CD4-positive, alpha-beta T cell (primary cell): ENCODE data around the gene MAP4. TPM values are rescaled to one million over a fixed set of nuclear protein-coding genes. Genes with fewer than 3 reads are reported as not detected.
"Not testable (repeated sequence)": the region's sequence is repeated elsewhere in the genome, so short reads cannot be mapped to it uniquely, and the experiment has no call there.

Source experiments
- ATAC-seq: fragments of 200-7000 bp; cut with Tn5 transposase; one replicate; pipeline ENCODE4 v1.10.0; 2022; ENCODE audit warnings: mild to moderate bottlenecking; ENCODE audit not compliant: poor library complexity
- CTCF ChIA-PET: fragments of 350-600 bp; sonication (Branson Sonifier 250); formaldehyde crosslinking; loops from one replicate; lab custom pipeline; 2021; ENCODE audit warnings: antibody characterized with exemption, inconsistent platforms; lab: Charles Lee
- POLR2A ChIA-PET: fragments of 350-600 bp; sonication (Branson Sonifier 250); formaldehyde crosslinking; loops from one replicate; lab custom pipeline; 2021; ENCODE audit warnings: antibody characterized with exemption, inconsistent platforms; lab: Charles Lee
- DNase-seq, 14 experiments: peaks; one replicate each; pipeline ENCODE4 v3.0.0-alpha.2; 2013 to 2020; ENCODE audit warnings: mixed read lengths in 2 of 14
- H3K27ac ChIP-seq, 2 donors: one replicate each; pipeline versions ENCODE4 v1.5.1 to v1.7.0; 2013; ENCODE audit warnings: low read length in 2 of 2, low read depth in 1 of 2, mild to moderate bottlenecking in 1 of 2
- H3K27me3 ChIP-seq, 2 experiments: 1 replicate in 1 of 2; 2 replicates in 1 of 2; pipeline versions ENCODE4 v1.6.1 to v1.7.0; 2013; ENCODE audit warnings: low read length in 2 of 2, control low read depth in 1 of 2, mild to moderate bottlenecking in 1 of 2, moderate library complexity in 1 of 2; ENCODE audit not compliant: insufficient read depth in 2 of 2, control insufficient read depth in 1 of 2
- H3K36me3 ChIP-seq: one replicate; pipeline ENCODE4 v1.6.1; 2013; ENCODE audit warnings: low read length, control low read depth; ENCODE audit not compliant: insufficient read depth
- H3K4me1 ChIP-seq: one replicate; pipeline ENCODE4 v1.6.1; 2013; ENCODE audit warnings: low read length, control low read depth; ENCODE audit not compliant: insufficient read depth
- H3K4me3 ChIP-seq: one replicate; pipeline ENCODE4 v1.5.1; 2013; ENCODE audit warnings: mild to moderate bottlenecking, low read length, moderate library complexity
- H3K9me3 ChIP-seq, 2 experiments: 1 replicate in 1 of 2; 2 replicates in 1 of 2; pipeline versions ENCODE4 v1.6.1 to v1.7.0; 2013; ENCODE audit warnings: low read length in 2 of 2, mild to moderate bottlenecking in 2 of 2, control low read depth in 1 of 2, moderate library complexity in 1 of 2; ENCODE audit not compliant: control insufficient read depth in 1 of 2, insufficient read depth in 1 of 2
- H3K27ac Mint-ChIP-seq: one replicate; pipeline ENCODE4 v1.8.0; 2020; ENCODE audit warnings: mixed read lengths
- H3K27me3 Mint-ChIP-seq: one replicate; pipeline ENCODE4 v1.8.0; 2021; ENCODE audit warnings: mixed read lengths
- H3K36me3 Mint-ChIP-seq: one replicate; pipeline ENCODE4 v1.8.0; 2021; ENCODE audit warnings: low read depth, mixed read lengths
- H3K4me1 Mint-ChIP-seq: one replicate; pipeline ENCODE4 v1.8.0; 2021; ENCODE audit warnings: low read depth, mixed read lengths
- H3K4me3 Mint-ChIP-seq: one replicate; pipeline ENCODE4 v1.8.0; 2020; ENCODE audit warnings: mild to moderate bottlenecking, mixed read lengths
- H3K9me3 Mint-ChIP-seq: one replicate; pipeline ENCODE4 v1.8.0; 2020; ENCODE audit warnings: mixed read lengths
- CTCF ChIP-seq: fragments of 200-600 bp; IDR thresholded peaks from one replicate; pipeline ENCODE4 v1.8.0; 2022; ENCODE audit warnings: antibody characterized with exemption, mild to moderate bottlenecking
- intact Hi-C, 2 experiments: fragments of 100-400 bp; cut with DNase I in 1 of 2; cut with micrococcal nuclease in 1 of 2; formaldehyde crosslinking; loops; one replicate each; pipeline versions ENCODE4 v1.15.1 to v1.9.0; 2023 to 2025; cut with DNase I, micrococcal nuclease
- total RNA-seq, 174 experiments: library from RNA in 2 of 174; stranded (reverse) in 2 of 174; gene quantifications; one replicate each; pipeline ENCODE4 v1.2.3 and lab custom pipeline; 2021 to 2026

The MAP4 gene
- total RNA-seq, 2 experiments from 2014 or later = 42.2 to 42.6 TPM

DNA sequence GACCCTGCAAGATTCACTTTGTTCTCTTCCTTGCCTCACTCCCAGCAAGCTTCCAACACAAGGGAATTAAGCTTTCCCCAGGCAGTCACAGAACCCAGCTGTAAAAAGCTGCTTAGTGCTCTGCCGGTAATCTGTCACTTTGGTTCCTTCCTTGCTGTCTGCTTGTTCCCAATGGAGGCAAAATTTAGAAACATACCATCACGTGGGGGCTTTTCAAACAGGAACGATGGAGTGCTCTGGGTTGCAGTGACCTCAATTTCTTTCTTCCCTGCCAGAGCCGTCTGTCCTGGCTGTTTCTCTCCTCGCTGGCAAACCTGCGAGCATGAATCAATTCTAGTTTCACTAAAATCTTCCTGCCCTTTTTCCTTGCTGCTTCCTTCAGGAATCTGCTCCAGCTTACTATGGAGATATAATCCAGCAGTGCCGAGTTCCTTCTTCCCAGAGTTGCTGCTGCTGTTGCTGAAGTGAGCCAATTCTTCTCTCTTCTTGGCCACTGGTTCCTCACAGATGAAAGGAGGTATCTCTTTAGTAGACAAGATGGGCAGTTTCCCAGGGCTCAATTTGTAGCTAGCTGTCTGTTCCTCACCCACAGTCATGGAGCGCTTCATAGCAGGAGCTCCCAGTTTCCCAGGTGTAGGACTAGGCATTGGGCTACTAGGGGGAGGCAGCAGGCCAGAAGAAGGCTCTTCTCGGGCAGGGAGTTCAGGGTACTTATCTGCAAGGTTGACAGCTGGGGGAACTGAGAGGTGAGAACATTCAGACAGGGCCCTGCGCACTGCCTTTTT lies 125.2 kb downstream of the MAP4 start:
- Histone ChIP-seq H3K27ac (no peak overlapping the region), H3K27me3 (no peaks in the 10 kb centered on the region), H3K36me3 (peaks cover 29% of the 10 kb centered on the region), H3K4me3 (no peak overlapping the region), H3K4me1 (no peaks in the 10 kb centered on the region), H3K9me3 (no peaks in the 10 kb centered on the region)
- H3K4me3 Mint-ChIP-seq = no peak overlapping the region
- H3K4me1 Mint-ChIP-seq = no peaks in the 10 kb centered on the region
- intact Hi-C loops = no loop called here
- no peak for DNase-seq
- H3K27ac Mint-ChIP-seq = no peak overlapping the region
- no peak for TF ChIP-seq CTCF
- POLR2A ChIA-PET = no interaction called here
- H3K27me3 Mint-ChIP-seq = no peaks in the 10 kb centered on the region
- H3K9me3 Mint-ChIP-seq = no peaks in the 10 kb centered on the region
- no peak for ATAC-seq
- CTCF ChIA-PET = interaction anchor here (2.4 kb wide), 1 partner anchor 99 kb away, joined by 8 read pairs; no protein-coding TSS in a partner anchor
- peaks cover 44% of the 10 kb centered on the region for H3K36me3 Mint-ChIP-seq

DNA sequence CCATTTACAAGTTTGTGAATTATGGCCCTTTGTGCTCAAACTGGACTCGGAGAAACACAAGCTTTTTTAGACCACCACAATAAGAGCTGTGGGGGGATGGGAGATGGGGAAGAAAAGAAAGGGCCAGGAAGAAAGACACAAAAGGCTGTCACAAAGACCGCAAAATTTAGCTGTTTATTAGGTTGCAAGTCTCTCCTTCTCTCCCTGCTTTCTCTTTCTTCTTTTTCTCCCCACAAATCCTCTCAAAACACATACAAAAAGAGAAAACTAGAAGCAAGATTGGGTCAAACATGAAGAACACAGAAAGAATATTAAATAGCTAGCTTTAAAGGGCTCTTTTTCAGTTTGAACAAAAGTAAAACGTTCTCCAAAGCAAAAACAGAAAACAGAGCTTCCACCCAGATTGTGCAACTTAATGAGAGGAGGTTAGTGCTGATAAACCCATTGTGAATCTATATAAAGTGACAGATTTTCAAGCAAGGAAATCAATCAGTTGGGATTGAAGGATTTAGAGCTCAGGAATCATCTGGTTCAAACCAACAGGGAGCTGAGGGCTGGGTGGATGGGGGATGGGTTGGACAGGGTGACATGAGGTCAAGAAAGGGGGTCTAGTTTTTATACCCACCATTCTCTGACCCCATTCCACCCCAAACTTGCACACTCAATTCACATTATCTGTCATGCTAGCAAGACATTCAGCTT lies 125.9 kb downstream of the MAP4 start:
- Histone ChIP-seq H3K9me3 (no peaks in the 10 kb centered on the region), H3K27ac (no peak overlapping the region), H3K4me1 (no peaks in the 10 kb centered on the region), H3K4me3 (no peak overlapping the region), H3K27me3 (no peaks in the 10 kb centered on the region), H3K36me3 (peaks cover 29% of the 10 kb centered on the region)
- ChIA-PET CTCF (interaction anchor here (2.4 kb wide), 1 partner anchor 100 kb away, joined by 8 read pairs; no protein-coding TSS in a partner anchor), POLR2A (no interaction called here)
- no peak overlapping the region for H3K27ac Mint-ChIP-seq
- DNase-seq = no peak
- no peak for TF ChIP-seq CTCF
- no peak for ATAC-seq
- no peaks in the 10 kb centered on the region for H3K4me1 Mint-ChIP-seq
- intact Hi-C loops = no loop called here
- H3K36me3 Mint-ChIP-seq = peaks cover 47% of the 10 kb centered on the region
- no peaks in the 10 kb centered on the region for H3K27me3 Mint-ChIP-seq
- H3K9me3 Mint-ChIP-seq = no peaks in the 10 kb centered on the region
- H3K4me3 Mint-ChIP-seq = no peak overlapping the region

DNA sequence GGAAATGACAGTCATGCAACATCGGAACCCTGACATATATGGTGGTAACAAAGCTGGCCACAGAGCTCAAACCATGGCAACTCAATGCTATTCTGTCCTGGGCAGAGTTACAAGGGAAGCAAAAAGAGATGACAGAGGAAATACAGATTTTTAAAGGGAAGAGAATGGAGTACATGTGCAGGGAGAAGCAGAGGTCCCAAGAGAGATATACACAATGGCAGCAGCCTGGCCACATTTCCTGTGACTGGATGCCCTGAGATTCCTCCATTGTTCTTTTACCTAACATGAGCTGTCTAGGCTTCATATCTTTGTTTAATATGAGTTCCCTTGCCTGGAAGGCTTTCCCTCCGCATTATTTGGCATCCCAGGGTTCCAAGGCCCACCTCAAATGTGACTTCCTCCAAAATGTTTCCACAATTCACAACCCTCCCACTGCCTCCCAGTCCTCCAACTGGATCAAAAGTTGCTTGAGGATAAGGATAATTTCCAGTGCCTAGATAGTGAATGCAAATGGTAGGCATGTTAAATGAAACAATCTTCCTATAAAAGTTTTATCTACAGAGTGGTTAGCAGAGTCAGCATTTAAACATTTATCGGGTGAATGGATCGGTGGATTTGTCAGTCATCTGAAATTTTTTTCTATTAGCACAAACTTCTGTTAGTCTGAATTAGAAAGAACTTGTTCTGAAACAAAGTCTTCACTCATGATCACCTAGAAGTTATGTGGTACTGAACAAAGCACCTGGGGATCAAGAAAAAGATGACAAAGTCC lies 127.0 kb downstream of the MAP4 start:
- ChIA-PET CTCF (interaction anchor here (2.4 kb wide), 1 partner anchor 101 kb away, joined by 8 read pairs; no protein-coding TSS in a partner anchor), POLR2A (no interaction called here)
- H3K9me3 Mint-ChIP-seq = no peaks in the 10 kb centered on the region
- H3K36me3 ChIP-seq = peaks cover 31% of the 10 kb centered on the region
- no peak for ATAC-seq
- H3K4me1 ChIP-seq = no peaks in the 10 kb centered on the region
- intact Hi-C loops = no loop called here
- H3K36me3 Mint-ChIP-seq = peaks cover 52% of the 10 kb centered on the region
- no peak overlapping the region for H3K27ac Mint-ChIP-seq
- no peaks in the 10 kb centered on the region for H3K27me3 Mint-ChIP-seq
- DNase-seq = no peak
- H3K9me3 ChIP-seq = peaks cover 0 to 6% of the 10 kb centered on the region in 2 experiments
- H3K27me3 ChIP-seq = no peaks in the 10 kb centered on the region
- no peak overlapping the region for H3K27ac ChIP-seq
- no peak overlapping the region for H3K4me3 Mint-ChIP-seq
- H3K4me3 ChIP-seq = no peak overlapping the region
- TF ChIP-seq CTCF = no peak
- peaks cover 3% of the 10 kb centered on the region for H3K4me1 Mint-ChIP-seq

DNA sequence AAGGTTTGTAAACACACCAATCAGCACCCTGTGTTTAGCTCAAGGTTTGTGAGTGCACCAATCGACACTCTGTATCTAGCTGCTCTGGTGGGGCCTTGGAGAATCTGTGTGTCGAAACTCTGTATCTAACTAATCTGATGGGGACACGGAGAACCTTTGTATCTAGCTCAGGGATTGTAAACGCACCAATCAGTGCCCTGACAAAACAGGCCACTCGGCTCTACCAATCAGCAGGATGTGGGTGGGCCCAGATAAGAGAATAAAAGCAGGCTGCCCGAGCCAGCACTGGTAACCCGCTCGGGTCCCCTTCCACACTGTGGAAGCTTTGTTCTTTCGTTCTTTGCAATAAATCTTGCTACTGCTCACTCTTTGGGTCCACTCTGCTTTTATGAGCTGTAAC lies 128.2 kb downstream of the MAP4 start:
- intact Hi-C loops, H3K9me3 ChIP-seq, CTCF ChIA-PET, H3K27ac Mint-ChIP-seq, H3K4me3 Mint-ChIP-seq, H3K27me3 Mint-ChIP-seq, H3K4me1 Mint-ChIP-seq, POLR2A ChIA-PET, ATAC-seq, H3K4me1 ChIP-seq, H3K27me3 ChIP-seq, H3K4me3 ChIP-seq, DNase-seq, H3K9me3 Mint-ChIP-seq, H3K27ac ChIP-seq: not testable (repeated sequence)
- H3K36me3 ChIP-seq = peaks cover 31% of the 10 kb centered on the region
- peaks cover 51% of the 10 kb centered on the region for H3K36me3 Mint-ChIP-seq
